Astrocyte (in vitro differentiated cells and primary cell): Measurements from ENCODE around the gene BMPER. TPM values are rescaled to one million over a fixed set of nuclear protein-coding genes. Genes with fewer than 3 reads are reported as not detected.

Experiments
- DNase-seq: peaks from one replicate; pipeline ENCODE4 v3.0.0-alpha.2; 2010; ENCODE audit warnings: low read depth
- FAIRE-seq: peaks from 2 replicates; lab custom pipeline; 2011; peaks lifted over from hg19 to GRCh38; lab: Jason Lieb, UNC
- H2AFZ ChIP-seq: 2 replicates; pipeline ENCODE4 v1.6.0; 2012; ENCODE audit warnings: low read depth, low read length, inconsistent platforms
- H3K27ac ChIP-seq: 2 replicates; pipeline ENCODE4 v1.5.1; 2011; ENCODE audit warnings: low read depth, low read length, inconsistent platforms
- H3K27me3 ChIP-seq: 2 replicates; pipeline ENCODE4 v1.6.0; 2011; ENCODE audit warnings: low read length, inconsistent platforms; ENCODE audit not compliant: insufficient read depth
- H3K36me3 ChIP-seq: 2 replicates; pipeline ENCODE4 v1.5.1; 2011; ENCODE audit warnings: low read length, inconsistent platforms; ENCODE audit not compliant: insufficient read depth
- H3K4me1 ChIP-seq: 2 replicates; pipeline ENCODE4 v1.5.1; 2011; ENCODE audit warnings: low read length, inconsistent platforms; ENCODE audit not compliant: insufficient read depth
- H3K4me2 ChIP-seq: 2 replicates; pipeline ENCODE4 v1.6.0; 2012; ENCODE audit warnings: low read length, inconsistent platforms
- H3K4me3 ChIP-seq: 2 replicates; pipeline ENCODE4 v1.5.1; 2011; ENCODE audit warnings: low read depth, mild to moderate bottlenecking, low read length, inconsistent platforms; ENCODE audit not compliant: insufficient read depth
- H3K79me2 ChIP-seq: 2 replicates; pipeline ENCODE4 v1.6.0; 2012; ENCODE audit warnings: mild to moderate bottlenecking, low read length, inconsistent platforms; ENCODE audit not compliant: insufficient read depth
- H3K9ac ChIP-seq: 2 replicates; pipeline ENCODE4 v1.6.0; 2012; ENCODE audit warnings: mild to moderate bottlenecking, low read length, inconsistent platforms
- H3K9me3 ChIP-seq: 2 replicates; pipeline ENCODE4 v1.5.1; 2012; ENCODE audit warnings: low read depth, mild to moderate bottlenecking, low read length, inconsistent platforms; ENCODE audit not compliant: insufficient read depth
- H4K20me1 ChIP-seq: 2 replicates; pipeline ENCODE4 v1.6.0; 2012; ENCODE audit warnings: low read length, inconsistent platforms; ENCODE audit not compliant: insufficient read depth
- H3K27ac Mint-ChIP-seq: one replicate; pipeline ENCODE4 v1.8.0; 2021; ENCODE audit warnings: mild to moderate bottlenecking, mixed read lengths; ENCODE audit not compliant: unreplicated experiment
- H3K27me3 Mint-ChIP-seq: one replicate; pipeline ENCODE4 v1.8.0; 2021; ENCODE audit warnings: low read depth, mixed read lengths; ENCODE audit not compliant: unreplicated experiment
- H3K36me3 Mint-ChIP-seq: one replicate; pipeline ENCODE4 v1.8.0; 2021; ENCODE audit warnings: low read depth, mixed read lengths; ENCODE audit not compliant: unreplicated experiment
- H3K4me1 Mint-ChIP-seq: one replicate; pipeline ENCODE4 v1.8.0; 2021; ENCODE audit warnings: low read depth, mixed read lengths; ENCODE audit not compliant: unreplicated experiment
- H3K4me3 Mint-ChIP-seq: one replicate; pipeline ENCODE4 v1.8.0; 2021; ENCODE audit warnings: mild to moderate bottlenecking, moderate library complexity, mixed read lengths; ENCODE audit not compliant: unreplicated experiment
- H3K9me3 Mint-ChIP-seq: one replicate; pipeline ENCODE4 v1.8.0; 2021; ENCODE audit warnings: mild to moderate bottlenecking, mixed read lengths; ENCODE audit not compliant: unreplicated experiment
- CTCF ChIP-seq: IDR thresholded peaks from 2 replicates; pipeline ENCODE4 v1.5.1; 2011; ENCODE audit warnings: low read depth, mild to moderate bottlenecking, inconsistent platforms, low read length, moderate library complexity; ENCODE audit not compliant: insufficient read depth
- EZH2 ChIP-seq: IDR thresholded peaks from 2 replicates; pipeline ENCODE4 v1.6.1; 2012; ENCODE audit warnings: mild to moderate bottlenecking, low read length, inconsistent platforms; ENCODE audit not compliant: insufficient read depth
- total RNA-seq: library from RNA; stranded (reverse); gene quantifications from 2 replicates; pipeline ENCODE4 v1.2.1, GENCODE V29; 2021

Gene BMPER
- total RNA-seq, 1 donor from 2014 or later, result 4.4 TPM

GRCh38 chr7:34184466-34184865 is 279.1 kb downstream of the BMPER start:
- Mint-ChIP-seq H3K27ac (no peak overlapping the region), H3K27me3 (peaks cover 2% of the 10 kb centered on the region), H3K36me3 (no peaks in the 10 kb centered on the region), H3K9me3 (no peaks in the 10 kb centered on the region), H3K4me3 (no peak overlapping the region), H3K4me1 (no peaks in the 10 kb centered on the region)
- no peak overlapping the region for H3K4me2 ChIP-seq
- FAIRE-seq, result no peak
- H3K27ac ChIP-seq, result no peak overlapping the region
- no peak overlapping the region for H3K9ac ChIP-seq
- no peaks in the 10 kb centered on the region for H3K4me1 ChIP-seq
- no peaks in the 10 kb centered on the region for H3K79me2 ChIP-seq
- no peaks in the 10 kb centered on the region for H3K9me3 ChIP-seq
- DNase-seq, result no peak
- no peak overlapping the region for H3K4me3 ChIP-seq
- no peaks in the 10 kb centered on the region for H3K36me3 ChIP-seq
- H3K27me3 ChIP-seq, result no peaks in the 10 kb centered on the region
- no peaks in the 10 kb centered on the region for H4K20me1 ChIP-seq
- TF ChIP-seq EZH2 (no peak), CTCF (peak; percentile 13)
- H2AFZ ChIP-seq, result no peak overlapping the region

GRCh38 chr7:34187798-34188307 is 282.5 kb downstream of the BMPER start:
- Histone ChIP-seq H3K79me2 (no peaks in the 10 kb centered on the region), H2AFZ (no peak overlapping the region), H3K4me1 (no peaks in the 10 kb centered on the region), H3K9me3 (no peaks in the 10 kb centered on the region), H3K27me3 (no peaks in the 10 kb centered on the region), H3K27ac (no peak overlapping the region), H3K4me3 (no peak overlapping the region), H3K36me3 (no peaks in the 10 kb centered on the region), H3K4me2 (no peak overlapping the region), H4K20me1 (no peaks in the 10 kb centered on the region), H3K9ac (no peak overlapping the region)
- TF ChIP-seq EZH2, result no peak
- TF ChIP-seq CTCF, result no peak
- no peaks in the 10 kb centered on the region for H3K36me3 Mint-ChIP-seq
- no peak overlapping the region for H3K27ac Mint-ChIP-seq
- H3K9me3 Mint-ChIP-seq, result no peaks in the 10 kb centered on the region
- H3K4me1 Mint-ChIP-seq, result no peaks in the 10 kb centered on the region
- no peak for FAIRE-seq
- DNase-seq, result no peak
- H3K4me3 Mint-ChIP-seq, result no peak overlapping the region
- no peaks in the 10 kb centered on the region for H3K27me3 Mint-ChIP-seq

- Histone ChIP-seq H3K27ac (no peak overlapping the region), H4K20me1 (no peaks in the 10 kb centered on the region), H3K79me2 (no peaks in the 10 kb centered on the region), H3K4me3 (no peak overlapping the region), H3K4me2 (no peak overlapping the region), H3K4me1 (no peaks in the 10 kb centered on the region), H2AFZ (no peak overlapping the region), H3K9me3 (no peaks in the 10 kb centered on the region), H3K27me3 (no peaks in the 10 kb centered on the region), H3K36me3 (no peaks in the 10 kb centered on the region), H3K9ac (no peak overlapping the region)
- DNase-seq (no peak), FAIRE-seq (no peak)
- no peak overlapping the region for H3K27ac Mint-ChIP-seq
- H3K4me1 Mint-ChIP-seq, result no peaks in the 10 kb centered on the region
- TF ChIP-seq CTCF, result no peak
- no peak for TF ChIP-seq EZH2
- H3K4me3 Mint-ChIP-seq, result no peak overlapping the region
- H3K9me3 Mint-ChIP-seq, result no peaks in the 10 kb centered on the region
- H3K36me3 Mint-ChIP-seq, result no peaks in the 10 kb centered on the region
- H3K27me3 Mint-ChIP-seq, result no peaks in the 10 kb centered on the region
Observed at GRCh38 chr7:34189031-34189430, 283.7 kb downstream of the BMPER start.
